Right renal pelvis (tissue), 4 donors: Measurements from ENCODE around the gene RAD51. TPM values are rescaled to one million over a fixed set of nuclear protein-coding genes. Genes with fewer than 3 reads are reported as not detected.
A peak's percentile ranks its signal among the peaks of the same experiment; 100 is the strongest.

ENCODE experiments used
- DNase-seq, 4 donors: peaks; one replicate each; pipeline ENCODE4 v3.0.0-alpha.2; 2013; ENCODE audit warnings: low read depth in 4 of 4, low spot score in 3 of 4, missing footprints in 1 of 4
- polyA plus RNA-seq, 4 donors: library from polyadenylated mRNA; unstranded; fragments of 120-200 nt; gene quantifications; one replicate each; pipeline ENCODE4 v1.2.1, GENCODE V29; 2013; ENCODE audit not compliant: insufficient read length in 4 of 4

Gene RAD51
- polyA plus RNA-seq, 4 donors, result 10.8 to 14.0 (median 12.7) TPM

- DNase-seq, result no peak
Measured at GRCh38 chr15:40721701-40722100, 26.7 kb downstream of the RAD51 start.

GRCh38 chr15:40722354-40722753 is 27.4 kb downstream of the RAD51 start:
- DNase-seq, result no peak

DNA sequence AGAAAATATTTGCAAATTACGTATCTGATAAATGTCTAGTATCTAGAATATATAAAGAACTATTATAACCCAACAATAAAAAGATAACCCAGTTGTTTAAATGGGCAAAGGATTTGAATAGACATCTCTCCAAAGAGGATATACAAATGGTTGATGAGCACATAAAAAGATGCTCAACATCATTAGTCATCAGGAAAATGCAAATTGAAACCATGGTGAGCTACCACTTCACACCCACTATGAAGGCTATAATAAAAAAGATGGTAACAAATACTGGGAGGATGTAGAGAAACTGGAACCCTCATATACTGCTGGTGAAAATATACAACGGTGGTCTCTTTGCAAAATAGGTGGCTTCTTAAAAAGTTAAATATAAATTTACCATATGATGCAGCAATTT is 28.0 kb downstream of the RAD51 start:
- no peak for DNase-seq

DNA sequence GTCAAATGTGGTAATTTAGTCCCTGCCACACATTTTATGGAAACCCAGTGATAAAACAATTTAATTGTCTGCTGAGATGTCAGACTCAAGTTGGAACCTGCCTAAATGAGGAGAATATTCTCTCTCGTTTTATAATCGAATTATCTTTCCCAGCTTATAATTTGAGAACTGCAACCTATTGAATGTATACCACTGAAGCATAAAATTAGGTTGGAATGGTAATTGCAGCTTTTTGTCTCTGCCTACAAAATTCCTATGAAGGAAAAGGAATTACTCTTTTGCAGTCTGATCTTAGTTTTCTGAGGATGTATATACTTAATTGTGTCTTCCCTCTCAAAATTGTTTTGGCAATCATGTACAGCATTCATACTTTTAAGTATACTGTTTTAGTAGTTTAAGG is 28.9 kb downstream of the RAD51 start:
- no peak for DNase-seq

DNA sequence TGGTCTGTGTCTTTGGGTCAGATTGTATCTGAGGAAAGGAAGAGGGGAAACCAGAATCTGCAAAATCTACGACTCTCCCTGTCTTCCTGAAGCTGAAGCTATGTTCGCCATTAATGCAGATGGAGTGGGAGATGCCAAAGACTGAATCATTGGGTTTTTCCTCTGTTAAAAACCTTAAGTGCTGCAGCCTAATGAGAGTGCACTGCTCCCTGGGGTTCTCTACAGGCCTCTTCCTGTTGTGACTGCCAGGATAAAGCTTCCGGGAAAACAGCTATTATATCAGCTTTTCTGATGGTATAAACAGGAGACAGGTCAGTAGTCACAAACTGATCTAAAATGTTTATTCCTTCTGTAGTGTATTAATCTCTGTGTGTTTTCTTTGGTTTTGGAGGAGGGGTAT is 36.1 kb downstream of the RAD51 start:
- no peak for DNase-seq

GRCh38 chr15:40736575-40736974 is 41.6 kb downstream of the RAD51 start:
- DNase-seq, result no peak

- DNase-seq, result no peak
Measured at GRCh38 chr15:40737048-40737447, 42.1 kb downstream of the RAD51 start.

DNA sequence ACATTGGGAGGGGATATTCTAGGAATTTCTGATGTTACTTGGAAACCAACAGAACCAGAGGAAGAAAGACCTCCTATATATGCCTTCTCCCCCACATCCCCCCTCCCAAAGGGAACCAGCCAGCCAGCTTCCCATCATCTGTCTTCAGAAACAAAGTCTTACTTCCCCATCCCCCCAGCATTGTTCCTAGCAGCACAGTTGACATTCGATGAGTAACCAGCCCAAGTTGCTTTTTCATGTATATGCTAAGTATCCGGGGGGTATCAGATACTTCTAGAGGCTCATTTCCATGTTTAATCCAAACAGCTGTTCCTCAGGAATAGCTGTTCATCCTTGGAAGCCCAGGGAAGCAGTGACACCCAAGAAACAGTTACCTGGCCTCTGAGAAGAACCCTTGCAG is 44.1 kb downstream of the RAD51 start:
- DNase-seq, result no peak

DNA sequence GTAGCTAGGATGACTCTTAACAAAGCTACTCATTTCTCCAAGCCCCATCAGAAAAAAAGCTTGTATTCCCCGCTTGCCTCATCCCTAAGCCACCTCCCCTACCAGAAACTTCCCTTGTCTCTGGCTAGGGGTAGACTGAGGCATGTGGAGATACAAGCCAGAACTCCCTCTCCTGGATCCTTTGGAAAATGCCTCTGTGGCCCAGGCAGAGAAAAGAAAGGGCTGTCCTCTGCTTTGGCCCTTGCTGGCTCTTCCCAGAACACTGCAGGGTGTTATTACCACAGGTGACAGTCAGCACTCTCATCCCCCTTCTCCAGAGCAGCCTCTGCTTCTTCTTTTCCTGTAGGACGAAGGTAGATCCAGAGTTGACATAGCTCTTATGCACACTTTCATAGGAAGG is 44.9 kb downstream of the RAD51 start:
- DNase-seq, result no peak

DNA sequence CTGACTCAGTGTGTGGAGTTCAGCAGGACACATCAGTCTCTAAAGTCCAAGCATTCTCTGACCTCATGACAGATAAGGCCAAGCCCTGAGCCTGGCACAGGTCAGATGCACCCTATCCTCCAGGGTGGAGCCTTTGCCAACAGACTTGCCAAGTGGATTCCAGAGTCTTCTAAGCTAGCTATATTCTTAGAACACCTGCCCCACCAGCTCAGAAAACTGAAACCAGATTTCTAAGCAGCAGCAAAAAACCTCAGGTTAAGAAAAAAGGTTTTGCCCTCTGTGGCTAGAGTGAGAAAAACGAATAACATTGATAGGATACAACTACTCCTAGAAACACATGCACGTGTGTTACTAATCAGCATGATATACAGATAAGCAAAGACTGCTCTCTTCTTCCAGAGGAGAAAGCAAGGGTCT is 48.5 kb downstream of the RAD51 start:
- DNase-seq, result no peak

DNA sequence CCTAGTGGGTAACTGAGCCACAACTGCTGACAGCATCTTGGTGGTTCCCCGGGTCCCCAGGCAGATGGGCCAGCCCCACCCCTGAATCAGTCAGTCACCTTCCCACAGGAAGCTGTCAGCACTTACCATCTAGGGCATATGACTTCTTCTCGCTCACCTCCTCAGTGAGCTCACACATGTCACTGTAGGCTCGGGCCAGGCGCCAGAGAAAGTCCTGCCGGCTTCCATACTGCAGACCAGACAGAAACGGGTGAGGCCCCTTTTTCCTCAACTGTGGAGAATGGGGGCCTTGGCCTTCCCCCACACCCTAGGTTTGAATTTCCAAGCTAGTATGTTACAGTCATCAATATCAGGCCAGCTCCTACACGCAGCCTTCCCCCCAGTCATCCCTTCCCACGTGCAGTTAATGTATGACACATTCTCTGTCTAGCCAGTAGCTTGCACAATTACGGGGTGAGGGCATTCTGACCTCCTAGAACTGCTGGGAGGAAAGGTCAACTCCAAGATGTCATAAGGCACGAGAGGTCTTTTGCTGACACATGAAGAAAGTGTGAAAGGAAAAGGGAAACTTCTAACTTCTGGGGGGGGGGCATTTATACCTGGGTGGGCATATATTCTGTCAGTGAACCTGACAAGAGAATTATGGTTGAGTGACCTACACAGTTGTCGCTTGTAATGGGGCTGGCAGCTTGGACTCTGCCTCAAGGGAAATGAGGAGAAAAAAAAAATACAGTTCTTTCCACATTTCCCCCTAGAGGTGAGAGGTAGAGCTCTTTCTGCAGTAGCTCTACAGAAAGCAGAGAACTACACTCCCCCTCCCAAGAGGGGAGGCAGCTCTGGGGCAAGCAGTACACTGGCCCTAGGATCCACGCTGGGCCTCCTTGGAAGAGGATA is 49.2 kb downstream of the RAD51 start:
- DNase-seq, result no peak

DNA sequence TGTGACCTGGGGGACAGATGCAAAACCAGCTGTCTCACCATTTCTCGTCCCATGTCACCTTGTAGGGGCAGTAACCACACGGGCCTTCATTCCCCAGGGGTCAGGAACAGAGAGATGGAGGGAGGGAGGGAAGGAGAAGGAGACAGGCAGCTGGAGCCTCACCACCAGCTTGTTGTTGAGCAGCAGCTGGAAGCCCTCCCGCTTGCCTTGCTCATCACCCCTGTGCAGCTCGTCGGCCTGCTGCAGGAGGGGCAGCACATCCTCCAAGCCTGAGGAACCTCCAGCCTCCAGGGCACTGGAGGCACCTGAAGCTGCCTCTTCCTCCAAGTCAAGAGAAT is 49.8 kb downstream of the RAD51 start:
- DNase-seq, result no peak

DNA sequence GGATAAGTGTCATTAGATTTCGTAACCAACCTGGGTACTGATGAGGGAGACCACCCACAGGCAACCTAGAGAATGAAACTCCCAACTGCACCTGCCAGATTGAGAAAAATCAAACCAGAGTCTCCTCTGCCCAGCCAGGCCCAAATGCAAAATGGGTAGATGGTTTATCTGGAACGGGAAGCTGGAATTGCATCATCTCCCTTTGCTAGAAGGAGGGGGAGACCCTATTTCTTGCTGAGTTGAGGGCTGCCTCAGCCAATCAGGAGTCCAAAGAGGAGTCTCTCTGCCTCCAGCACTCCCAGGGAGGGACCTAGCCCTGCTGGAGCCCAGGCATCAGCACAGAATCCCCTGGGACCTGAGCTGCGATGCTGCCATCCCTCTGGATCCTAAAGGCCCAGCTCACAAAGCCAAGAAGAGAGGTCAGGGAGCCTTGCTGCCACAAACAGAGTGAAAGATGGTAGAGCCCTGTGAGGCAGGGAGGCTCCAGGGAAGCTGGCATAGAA is 52.0 kb downstream of the RAD51 start:
- DNase-seq, result no peak

- no peak for DNase-seq
Measured at GRCh38 chr15:40747685-40748631, 53.0 kb downstream of the RAD51 start.

- DNase-seq, result no peak
Measured at GRCh38 chr15:40749151-40749630, 54.2 kb downstream of the RAD51 start.

- DNase-seq, result no peak
Measured at GRCh38 chr15:40750885-40751284, 55.9 kb downstream of the RAD51 start.

GRCh38 chr15:40751745-40752144 is 56.8 kb downstream of the RAD51 start:
- no peak for DNase-seq

- no peak for DNase-seq
Measured at GRCh38 chr15:40754574-40754882, 59.6 kb downstream of the RAD51 start.

GRCh38 chr15:40754883-40755811 is 60.2 kb downstream of the RAD51 start, which contains the start of gene RMDN3:
Gene RMDN3 (minus strand): TSS chr15:40755254. CDS start chr15:40754783, 471 bp downstream.
- DNase-seq, result peak; percentile 93 to 94 (median 94)

DNA sequence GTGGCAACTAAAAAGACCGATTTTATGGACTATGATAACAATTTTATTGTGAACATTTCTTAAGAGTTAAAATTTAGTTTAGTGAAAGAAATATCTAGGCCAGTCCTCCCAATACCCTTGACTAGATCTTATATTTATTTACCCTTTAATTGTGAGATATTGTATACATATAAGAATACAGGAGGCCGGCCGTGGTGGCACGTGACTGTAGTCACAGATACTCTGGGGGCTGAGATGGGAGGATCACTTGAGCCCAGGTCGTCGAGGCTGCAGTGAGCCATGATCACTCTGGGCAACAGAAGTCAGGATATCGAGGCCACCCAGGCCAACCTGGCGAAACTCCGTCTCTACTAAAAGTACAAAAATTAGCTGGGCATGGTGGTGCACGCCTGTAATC is 60.8 kb downstream of the RAD51 start:
- DNase-seq, result no peak
